Activated CD4-positive, alpha-beta T cell treated with anti-CD3 and anti-CD28 coated beads, Interleukin-2, Interleukin-4, amounts not matched to agents 100 ng/mL and 50 ng/mL, durations not matched to agents 16 hours and 8 hours (primary cell): Measurements from ENCODE around the gene YPEL2.
A peak's percentile ranks its signal among the peaks of the same experiment; 100 is the strongest.
"Not testable (repeated sequence)": the region's sequence is repeated elsewhere in the genome, so short reads cannot be mapped to it uniquely, and the experiment has no call there.

Experiments
- DNase-seq: peaks from one replicate; pipeline ENCODE4 v3.0.0-alpha.2; 2020; ENCODE audit warnings: low spot score

YPEL2 gene, protein sequence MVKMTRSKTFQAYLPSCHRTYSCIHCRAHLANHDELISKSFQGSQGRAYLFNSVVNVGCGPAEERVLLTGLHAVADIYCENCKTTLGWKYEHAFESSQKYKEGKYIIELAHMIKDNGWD

DNA sequence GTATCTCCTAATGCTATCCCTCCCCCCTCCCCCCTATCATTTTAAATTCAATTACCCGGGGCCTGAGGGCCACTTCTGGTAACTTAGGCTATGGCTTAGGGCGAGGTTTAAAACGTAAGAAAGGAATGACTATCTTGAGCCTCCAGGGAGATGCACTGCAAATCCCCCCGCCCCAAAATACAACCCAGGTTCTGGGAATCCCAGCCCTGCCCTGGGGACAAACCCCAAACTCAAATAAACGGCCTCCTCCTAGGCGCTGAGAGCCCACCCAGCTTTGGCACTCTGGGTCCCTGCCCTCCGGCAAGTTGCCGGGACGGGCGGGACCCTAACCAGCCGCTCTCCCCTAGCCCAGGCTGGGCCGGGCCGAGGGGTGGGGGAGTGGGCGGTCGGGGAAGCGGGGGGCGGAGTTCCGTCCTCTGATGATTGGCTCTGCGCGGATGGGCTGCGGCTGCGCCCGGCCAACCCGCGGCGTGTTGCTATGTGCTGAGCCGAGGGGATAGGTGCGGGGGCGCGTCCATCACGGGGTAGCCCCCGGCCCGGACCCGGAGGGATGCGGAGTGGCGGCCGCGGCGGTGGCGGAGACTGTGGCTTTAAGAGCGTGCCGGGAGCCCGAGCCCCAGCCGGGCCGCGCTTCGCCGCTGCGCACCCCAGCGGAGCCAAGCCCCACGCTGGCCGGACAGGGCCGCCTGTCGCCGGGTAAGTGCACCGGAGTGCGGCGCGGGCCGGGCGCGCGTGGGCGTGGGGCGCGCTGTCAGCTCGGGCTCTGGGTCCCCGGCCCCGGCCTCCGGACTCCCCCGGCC, at the start of gene YPEL2:
Gene YPEL2, plus strand, starts transcription at position 527 of the 800 bp plus-strand sequence. CDS start 21,755 bp downstream, outside the sequence.
- peak; percentile 92 for DNase-seq

DNA sequence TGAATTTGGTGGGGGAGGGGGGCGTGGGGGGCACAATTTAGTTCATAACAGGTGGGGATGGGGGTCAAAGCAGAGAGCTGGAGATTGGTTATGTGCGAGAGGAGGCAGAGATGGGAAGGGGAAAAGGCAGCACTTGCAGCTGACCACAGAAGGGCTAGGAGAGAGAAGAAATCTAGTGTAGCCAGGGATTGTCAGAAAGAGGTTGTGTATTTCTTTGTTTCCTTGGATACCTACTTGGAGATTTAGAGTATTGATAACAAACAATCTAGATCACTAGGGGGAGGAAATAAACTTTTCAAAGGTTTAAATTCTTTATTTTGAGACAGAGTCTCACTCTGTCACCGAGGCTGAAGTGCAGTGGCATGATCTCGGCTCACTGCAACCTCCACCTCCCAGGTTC, 47.1 kb upstream of the YPEL2 start:
- DNase-seq, result no peak

DNA sequence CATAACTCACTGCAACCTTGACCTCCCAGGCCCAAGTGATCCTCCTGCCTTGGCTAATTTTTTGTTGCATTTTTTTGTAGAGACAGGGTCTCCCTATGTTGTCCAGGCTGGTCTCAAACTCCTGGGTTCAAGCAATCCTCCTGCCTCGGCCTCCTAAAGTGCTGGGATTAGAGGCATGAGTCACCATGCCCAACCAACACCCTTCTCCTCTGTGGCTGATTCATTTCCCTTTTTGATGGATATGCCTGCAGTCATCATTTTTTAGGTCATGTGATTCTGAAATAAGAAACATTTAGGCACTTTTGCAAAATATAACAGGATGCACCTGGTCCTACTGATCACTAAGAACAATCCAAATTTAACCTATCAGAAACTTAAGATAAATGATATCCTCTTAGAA, 44.0 kb upstream of the YPEL2 start:
- peak; percentile 27 for DNase-seq

DNA sequence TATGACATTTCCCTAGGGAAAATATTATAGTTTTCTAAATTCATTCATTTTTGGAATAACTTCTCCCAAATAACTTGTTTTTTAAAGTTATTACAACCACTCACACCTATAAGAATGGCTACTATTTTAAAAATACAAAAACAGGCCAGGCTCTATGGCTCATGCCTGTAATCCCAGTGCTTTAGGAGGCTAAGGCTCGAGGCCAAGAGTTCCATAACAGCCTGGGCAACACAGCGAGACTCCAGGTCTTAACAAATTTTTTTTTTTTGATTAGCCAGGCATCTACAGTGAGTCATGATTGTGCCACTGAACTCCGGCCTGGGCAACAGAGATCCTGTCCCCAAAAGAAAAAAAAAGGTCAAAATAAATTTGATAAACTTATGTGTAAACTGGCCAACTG, 43.6 kb upstream of the YPEL2 start:
- DNase-seq, result no peak

DNA sequence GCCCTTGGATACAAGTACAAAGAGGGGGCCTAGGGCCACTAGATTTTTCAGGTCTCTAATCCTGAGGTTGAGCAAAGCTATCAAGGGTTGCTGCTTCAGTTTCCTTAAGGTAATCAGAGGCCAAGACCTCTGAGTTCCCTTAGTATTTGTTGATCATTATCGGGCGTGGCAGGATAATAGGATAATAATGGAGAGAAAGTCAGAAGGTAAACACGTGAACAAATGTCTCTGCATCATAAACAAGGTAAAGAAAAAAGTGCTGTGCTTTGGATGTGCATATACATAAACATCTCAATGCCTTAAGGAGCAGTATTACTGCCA, 41.5 kb upstream of the YPEL2 start:
- DNase-seq, result no peak

DNA sequence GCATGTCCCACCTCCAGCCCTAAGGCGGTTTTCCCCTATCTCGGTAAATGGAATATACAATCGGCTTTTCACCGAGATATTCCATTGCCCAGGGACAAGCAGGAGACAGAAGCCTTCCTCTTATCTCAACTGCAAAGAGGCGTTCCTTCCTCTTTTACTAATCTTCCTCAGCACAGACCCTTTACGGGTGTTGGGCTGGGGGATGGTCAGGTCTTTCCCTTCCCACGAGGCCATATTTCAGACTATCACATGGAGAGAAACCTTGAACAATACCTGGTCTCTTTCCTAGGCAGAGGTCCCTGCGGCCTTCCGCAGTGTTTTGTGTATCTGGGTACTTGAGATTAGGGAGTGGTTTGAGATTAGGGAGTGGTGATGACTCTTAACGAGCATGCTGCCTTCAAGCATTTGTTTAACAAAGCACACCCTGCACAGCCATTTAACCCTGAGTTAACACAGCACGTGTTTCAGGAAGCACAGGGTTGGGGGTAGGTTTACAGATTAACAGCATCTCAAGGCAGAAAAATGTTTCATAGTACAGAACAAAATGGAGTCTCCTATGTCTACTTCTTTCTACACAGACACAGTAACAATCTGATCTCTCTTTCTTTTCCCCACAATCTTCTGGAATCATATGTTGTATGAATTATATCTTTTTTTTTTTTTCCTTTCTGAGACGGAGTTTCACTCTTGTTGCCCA, 41.0 kb upstream of the YPEL2 start:
- DNase-seq, result not testable (repeated sequence)

DNA sequence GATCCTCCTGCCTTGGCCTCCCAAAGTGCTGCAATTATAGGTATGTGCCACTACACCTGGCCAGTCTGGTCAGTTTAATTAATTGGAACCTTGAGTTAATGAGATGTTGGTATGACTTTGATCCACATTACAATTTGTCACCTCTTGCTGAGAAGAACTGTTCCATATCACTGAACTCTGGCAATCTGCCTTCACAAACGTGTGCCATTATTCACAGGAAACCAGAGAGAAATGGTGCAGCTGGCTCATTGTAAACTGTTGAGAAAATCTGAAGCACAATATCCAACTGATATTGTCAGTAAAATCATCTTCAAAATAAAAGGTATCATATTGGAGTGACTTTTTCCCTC, 39.3 kb upstream of the YPEL2 start:
- no peak for DNase-seq

DNA sequence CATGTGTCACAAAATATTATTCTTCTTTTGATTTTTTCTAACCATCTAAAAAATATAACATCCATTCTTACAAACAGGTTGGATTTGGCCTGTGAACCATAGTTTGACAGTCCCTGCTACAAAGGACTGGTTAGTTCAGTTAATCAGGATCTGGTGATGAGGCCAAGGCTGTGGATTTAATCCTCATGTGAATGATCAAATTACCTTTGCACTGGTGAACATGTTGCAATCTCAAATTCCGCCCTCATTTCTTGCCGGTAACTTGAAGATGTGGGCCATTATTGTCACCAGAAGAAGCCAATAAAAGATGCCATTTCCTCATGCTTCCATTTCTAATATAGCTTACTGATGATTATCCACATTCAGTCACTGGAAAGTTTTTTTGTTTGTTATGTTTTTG, 35.3 kb upstream of the YPEL2 start:
- no peak for DNase-seq

DNA sequence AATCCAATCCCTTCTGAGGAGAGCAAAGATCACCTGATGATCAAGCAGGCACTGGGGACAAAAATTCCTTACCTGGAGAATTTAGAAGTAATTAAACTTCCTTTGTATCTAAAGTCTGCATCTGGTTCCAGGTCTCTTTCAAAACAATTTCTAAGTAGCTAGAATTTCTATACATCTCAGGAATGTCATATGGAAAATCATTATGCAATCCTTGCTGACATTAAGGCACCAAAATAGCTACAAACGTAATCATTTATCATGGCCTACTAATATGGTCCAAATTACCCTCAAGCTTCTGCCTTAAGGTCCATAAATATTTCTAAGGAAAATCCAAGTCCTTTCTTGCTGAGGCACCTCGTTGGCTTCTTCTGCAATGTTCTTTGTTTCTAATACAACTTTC, 32.9 kb upstream of the YPEL2 start:
- DNase-seq, result no peak

DNA sequence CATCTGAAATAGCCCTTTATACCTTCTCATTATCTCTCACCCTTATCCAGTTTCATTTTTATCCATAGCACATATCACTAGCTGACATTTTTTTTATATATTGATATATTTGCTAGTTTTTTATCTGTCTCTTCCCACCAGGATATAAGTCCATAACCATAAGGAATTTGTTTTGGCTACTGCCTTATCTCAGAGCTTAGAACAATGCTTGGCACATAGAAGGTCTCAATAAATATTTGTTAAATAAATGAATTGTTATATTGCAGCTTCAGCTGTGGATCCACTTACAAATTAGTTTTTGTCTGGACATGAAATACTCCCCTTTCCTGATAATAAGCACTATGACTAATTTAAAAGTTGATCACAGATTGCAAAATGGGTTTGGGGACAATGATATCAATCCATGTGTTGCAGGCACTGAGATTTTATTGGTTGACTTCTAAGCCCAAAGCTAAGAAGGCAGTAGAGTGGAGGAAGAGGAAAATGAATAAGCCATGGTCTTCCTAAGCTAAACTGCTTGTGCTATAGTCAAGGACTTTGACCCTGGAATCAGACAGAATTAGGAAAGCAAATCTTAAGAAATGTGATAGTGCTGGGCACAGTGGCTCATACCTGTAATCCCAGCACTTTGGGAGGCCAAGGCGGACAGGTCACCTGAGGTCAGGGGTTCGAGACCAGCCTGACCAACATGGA, 31.9 kb upstream of the YPEL2 start:
- DNase-seq, result no peak

DNA sequence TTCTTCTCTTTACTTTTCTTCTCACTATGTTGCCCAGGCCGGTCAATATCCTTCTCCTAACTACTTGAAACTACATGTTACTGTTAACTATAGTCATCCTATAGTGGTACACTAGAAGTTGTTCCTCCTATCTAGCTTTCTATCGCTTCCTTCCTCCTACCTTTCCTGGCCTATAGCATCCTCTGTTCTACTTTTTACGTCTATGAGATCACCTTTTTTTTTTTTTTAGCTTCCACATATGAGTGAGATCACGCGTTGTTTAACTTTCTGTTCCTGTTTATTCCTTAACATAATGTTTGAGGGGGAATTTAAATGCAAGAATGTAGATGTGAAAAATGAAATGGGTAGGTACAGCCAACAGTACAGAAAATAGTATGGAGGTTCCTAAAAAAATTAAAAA, 30.5 kb upstream of the YPEL2 start:
- DNase-seq, result no peak

DNA sequence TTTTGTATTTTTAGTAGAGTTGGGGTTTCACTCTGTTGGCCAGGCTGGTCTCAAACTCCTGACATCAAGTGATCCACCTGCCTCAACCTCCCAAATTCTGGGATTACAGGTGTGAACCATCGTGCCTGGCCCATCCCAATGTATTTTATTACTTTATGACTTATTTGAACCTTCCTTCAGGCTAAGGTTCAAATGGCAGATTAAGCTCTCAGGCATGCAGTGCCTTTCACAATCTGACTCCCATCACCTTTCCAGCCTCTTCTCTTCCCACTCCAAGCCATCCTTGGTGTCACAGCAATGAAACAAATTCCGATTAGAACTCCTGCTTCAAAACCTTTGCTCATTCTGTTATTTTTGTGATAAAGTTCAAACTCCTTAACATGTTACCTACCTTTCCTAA, 26.6 kb upstream of the YPEL2 start:
- no peak for DNase-seq

DNA sequence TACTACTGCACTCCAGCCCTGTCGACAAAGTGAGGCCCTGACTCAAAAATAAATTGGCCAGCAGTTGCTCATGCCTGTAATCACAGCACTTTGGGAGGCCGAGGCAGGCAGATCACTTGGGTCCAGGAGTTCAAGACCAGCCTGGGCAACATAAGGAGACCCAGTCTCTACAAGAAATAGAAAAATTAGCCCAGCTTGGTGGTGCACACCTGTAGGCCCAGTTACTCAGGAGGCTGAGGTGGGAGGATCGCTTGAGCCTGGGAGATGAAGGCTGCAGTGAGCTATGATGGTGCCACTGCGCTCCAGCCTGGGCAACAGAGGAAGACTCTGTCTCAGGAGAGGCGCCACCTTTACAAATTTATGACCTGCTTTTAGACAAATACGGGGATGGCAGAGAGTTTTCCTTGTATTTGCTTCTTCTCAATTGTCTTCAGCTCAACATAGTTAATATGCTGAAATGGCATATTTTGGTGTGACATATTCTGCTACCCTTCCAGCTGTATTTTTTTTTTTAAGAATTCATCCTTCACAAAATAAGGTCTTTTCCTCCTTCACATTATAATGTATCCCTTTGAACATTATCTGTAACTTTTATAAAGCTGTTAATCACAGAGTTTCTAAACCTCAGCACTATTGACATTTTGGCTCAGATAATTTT, 21.1 kb upstream of the YPEL2 start:
- DNase-seq, result no peak

DNA sequence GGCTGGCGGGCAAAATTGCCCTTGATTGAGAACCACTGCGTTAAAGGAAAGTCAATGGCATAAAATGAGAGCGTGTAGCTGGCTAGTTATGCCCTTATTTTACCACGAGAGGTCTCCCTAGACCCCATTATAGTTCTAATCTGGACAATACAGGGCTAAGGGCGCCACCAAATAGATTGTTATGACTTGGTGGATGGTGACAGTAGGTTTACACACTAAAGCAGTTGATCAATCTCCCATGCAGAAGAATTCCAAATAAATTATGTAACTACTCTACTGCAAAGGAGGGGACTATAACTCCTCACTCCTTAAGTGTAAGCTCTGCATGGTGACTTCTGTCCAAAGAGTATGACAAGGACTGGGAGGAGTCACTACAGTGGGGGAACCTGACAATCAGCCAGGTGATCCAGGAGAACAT, 20.4 kb upstream of the YPEL2 start:
- DNase-seq, result peak; percentile 85

DNA sequence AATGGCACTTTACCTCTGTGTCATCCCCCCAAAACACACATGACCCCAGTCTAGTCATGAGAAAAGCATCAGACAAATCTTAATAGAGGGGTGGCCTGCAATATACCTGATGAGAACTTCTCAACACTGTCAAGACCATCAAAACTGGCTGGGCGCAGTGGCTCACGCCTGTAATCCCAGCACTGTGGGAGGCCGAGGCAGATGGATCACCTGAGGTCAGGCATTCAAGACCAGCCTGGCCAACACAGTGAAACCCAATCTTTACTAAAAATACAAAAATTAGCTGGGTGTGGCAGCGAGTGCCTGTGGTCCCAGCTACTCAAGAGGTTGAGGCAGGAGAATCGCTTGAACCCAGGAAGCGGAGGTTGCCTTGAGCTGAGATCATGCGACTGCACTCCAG, 19.9 kb upstream of the YPEL2 start:
- not testable (repeated sequence) for DNase-seq

DNA sequence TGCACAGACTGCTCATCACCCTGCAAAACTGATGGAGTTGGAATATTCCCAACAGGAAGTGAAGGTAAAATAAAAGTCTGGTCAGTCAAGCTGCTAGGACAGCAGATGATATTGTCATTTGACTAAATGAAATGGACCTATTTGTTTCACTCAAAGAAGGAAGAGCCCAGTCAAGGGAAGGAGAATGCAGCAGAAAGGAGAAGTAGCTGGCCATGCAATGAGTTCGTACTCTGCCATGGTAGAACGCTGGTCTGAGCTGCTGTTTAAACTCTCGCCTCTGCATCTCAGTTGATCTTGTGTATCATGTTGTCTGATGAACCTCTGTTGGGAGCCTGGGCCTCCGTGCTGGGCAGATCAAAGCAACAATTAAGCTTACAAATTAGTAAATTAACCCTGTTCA, 15.6 kb upstream of the YPEL2 start:
- no peak for DNase-seq

DNA sequence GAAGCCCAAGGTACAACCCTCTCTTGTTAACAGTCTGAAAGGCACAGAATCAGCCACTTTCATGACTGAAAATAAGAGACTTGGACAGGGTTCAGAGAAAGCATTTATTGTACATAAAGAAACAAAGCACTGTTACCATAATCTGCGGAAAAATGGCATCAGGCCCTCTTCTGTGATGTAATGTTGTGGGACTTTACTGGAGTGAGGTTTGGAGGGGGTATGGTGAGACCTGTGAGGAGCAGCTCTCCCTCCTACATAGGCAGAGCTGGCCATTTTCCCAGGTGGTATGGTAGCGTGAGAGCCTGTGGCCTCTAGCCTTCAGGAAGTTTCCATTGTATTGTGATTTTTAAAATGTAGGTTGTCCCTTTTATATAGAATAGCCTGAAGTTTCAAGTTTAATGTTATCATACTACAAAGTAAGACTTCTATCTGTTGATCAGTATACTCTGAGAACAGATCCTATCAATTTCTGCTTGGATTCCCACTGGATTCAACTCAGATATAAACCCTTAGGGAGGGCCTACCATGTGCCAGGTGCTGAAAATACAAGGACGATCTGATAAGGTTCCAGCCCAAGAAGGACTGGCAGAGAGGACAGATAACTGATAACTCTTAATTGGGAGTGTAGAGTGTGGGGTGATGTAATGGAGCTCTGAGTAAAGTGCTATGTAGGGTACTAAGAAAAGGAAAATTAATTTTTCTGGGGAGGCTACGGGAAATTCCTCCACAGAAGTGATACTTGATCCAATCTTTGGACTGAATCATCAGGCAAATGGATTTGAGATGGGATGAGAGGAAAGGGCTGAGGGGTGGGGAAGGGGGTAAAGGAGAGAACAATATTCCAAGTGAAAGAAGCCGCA, 4.1 kb upstream of the YPEL2 start:
- no peak for DNase-seq

DNA sequence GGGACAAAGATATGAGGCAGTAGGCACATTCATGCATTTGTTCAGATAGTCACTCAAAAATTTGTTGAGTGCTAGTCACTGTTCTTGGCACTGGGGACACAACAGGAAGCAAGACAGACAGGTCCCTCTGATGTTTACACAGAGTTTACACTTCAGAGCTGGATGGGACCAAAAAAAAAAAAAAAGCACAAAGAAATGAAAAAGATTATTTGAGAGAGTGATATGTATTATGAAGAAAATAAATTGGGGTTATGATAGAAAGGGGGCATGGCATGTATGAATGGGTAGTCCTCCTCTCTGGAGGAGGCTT, 3.5 kb upstream of the YPEL2 start:
- DNase-seq, result no peak

DNA sequence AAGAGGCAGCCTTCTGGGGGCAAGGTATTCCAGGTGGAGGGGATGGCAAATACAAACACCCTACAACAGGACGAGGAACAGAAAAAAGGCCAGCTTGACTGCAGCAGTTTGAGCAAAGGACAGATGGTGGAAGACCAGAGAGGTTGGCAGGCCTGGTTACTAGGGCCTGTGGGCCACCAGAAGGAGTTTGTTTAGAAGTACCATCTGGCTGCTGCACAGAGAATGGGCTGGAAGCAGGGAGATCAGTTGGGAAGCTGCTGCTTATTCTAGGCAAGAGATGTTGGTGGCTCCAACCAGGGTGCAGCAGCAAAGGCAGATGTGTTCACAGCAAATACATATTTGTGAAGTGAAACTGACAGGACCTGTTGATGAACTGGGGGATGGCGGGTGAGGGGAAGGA, 2.9 kb upstream of the YPEL2 start:
- DNase-seq, result no peak

DNA sequence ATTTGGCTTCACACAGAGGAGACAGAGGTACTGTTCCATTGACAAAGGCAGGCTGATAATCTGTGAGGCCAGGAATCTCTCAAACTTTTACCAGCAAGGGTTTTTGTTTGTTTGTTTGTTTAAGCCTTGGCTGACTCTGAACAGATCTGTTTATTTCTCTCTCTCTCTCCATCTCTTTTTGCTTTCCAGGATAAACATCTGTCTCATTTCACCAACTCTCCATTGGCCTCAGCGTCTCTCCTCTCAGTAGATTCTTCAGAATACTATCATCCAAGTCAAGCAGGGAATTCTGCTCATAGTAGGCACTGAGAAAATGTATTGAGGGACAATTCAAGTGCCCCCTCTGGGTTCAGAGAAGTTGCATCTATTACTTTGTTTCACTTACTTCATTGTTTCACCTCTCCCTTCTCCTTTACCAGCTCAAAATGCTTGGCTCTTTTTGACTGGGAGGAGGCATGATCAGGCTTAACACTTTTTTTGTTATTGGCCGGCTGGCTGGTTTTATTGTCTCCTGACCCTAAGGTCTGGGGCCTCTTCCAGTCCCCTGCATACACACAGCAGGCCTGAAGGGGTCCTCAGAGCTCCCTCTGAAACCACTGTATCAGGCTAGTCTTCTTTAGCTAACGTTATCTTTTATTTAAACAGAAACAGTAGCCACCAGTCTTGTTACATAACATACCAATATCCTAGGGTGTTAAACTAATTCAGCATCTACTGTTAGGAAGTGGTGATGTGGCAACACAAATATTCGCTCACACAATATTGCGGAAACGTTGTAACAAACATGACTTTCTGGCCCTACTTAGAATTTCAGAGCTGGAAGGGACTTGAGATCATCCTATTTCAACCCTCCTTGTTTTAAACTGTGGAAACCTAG, 2.0 kb upstream of the YPEL2 start:
- peak; percentile 67 for DNase-seq
